Posterior cingulate gyrus (tissue), 11 donors: Measurements from ENCODE around the gene PGF.
A peak's percentile ranks its signal among the peaks of the same experiment; 100 is the strongest.
"Not testable (repeated sequence)": the region's sequence is repeated elsewhere in the genome, so short reads cannot be mapped to it uniquely, and the experiment has no call there.

Source experiments
- DNase-seq, 10 donors: peaks; one replicate each; pipeline versions ENCODE4 v3.0.0 to v3.0.0-alpha.2; 2020 to 2021; ENCODE audit warnings: mixed read lengths in 3 of 10
- intact Hi-C: fragments of 100-400 bp; cut with DNase I; formaldehyde crosslinking; loops from one replicate; pipeline ENCODE4 v1.15.1; 2023

PGF gene

GRCh38 chr14:74931744-74932143 lies 23.7 kb downstream of the PGF start:
- intact Hi-C loops, DNase-seq: not testable (repeated sequence)

GRCh38 chr14:74929242-74929641 lies 26.2 kb downstream of the PGF start:
- intact Hi-C loops = no loop called here
- DNase-seq = peak in 1 of 10 donors; percentile 62

GRCh38 chr14:74927225-74927624 lies 28.2 kb downstream of the PGF start:
- no peak for DNase-seq
- intact Hi-C loops = no loop called here

GRCh38 chr14:74924061-74924460 lies 31.3 kb downstream of the PGF start:
- intact Hi-C loops = no loop called here
- DNase-seq = peak in 2 of 10 donors; percentile 24 to 82

- intact Hi-C loops = no loop called here
- DNase-seq = peak; percentile 81 to 99 (median 93)
Measured at GRCh38 chr14:74922752-74923401, 32.5 kb downstream of the PGF start, which contains the start of gene RPS6KL1. TSS of gene RPS6KL1 (minus strand) at chr14:74923260. CDS start at chr14:74921541, 1,719 bp downstream.

- DNase-seq = peak in 2 of 10 donors; percentile 64 to 67
- intact Hi-C loops = no loop called here
Measured at GRCh38 chr14:74921987-74922751, 33.2 kb downstream of the PGF start.

GRCh38 chr14:74921053-74921620 lies 34.3 kb downstream of the PGF start:
- DNase-seq = peak in 2 of 10 donors; percentile 73 to 74
- intact Hi-C loops = no loop called here

GRCh38 chr14:74920281-74920680 lies 35.1 kb downstream of the PGF start:
- peak in 2 of 10 donors; percentile 50 to 55 for DNase-seq
- intact Hi-C loops = no loop called here

GRCh38 chr14:74919421-74920165 lies 35.8 kb downstream of the PGF start:
- DNase-seq = peak in 2 of 10 donors; percentile 70 to 77
- intact Hi-C loops = no loop called here

- intact Hi-C loops = no loop called here
- peak in 2 of 10 donors; percentile 64 to 84 for DNase-seq
Measured at GRCh38 chr14:74918380-74918779, 37.0 kb downstream of the PGF start.

GRCh38 chr14:74917646-74918081 lies 37.7 kb downstream of the PGF start:
- intact Hi-C loops = no loop called here
- peak in 3 of 10 donors; percentile 42 to 87 (median 60) for DNase-seq

GRCh38 chr14:74917178-74917543 lies 38.2 kb downstream of the PGF start:
- intact Hi-C loops = no loop called here
- no peak for DNase-seq

- intact Hi-C loops = loop anchor here (2.0 kb wide), 1 partner anchor 173 kb away; no protein-coding TSS in a partner anchor
- DNase-seq = peak in 1 of 10 donors; percentile 67
Measured at GRCh38 chr14:74915826-74916225, 39.6 kb downstream of the PGF start.

GRCh38 chr14:74915426-74915825 lies 40.0 kb downstream of the PGF start:
- intact Hi-C loops = loop anchor here (2.0 kb wide), 1 partner anchor 173 kb away; no protein-coding TSS in a partner anchor

GRCh38 chr14:74913986-74914573 lies 41.3 kb downstream of the PGF start:
- intact Hi-C loops = loop anchor here (2.0 kb wide), 1 partner anchor 175 kb away; no protein-coding TSS in a partner anchor

More at GRCh38 chr14:74915426-74915825, 40.0 kb downstream of the PGF start:
- DNase-seq = no peak

GRCh38 chr14:74913393-74913910 lies 41.9 kb downstream of the PGF start:
- intact Hi-C loops = no loop called here
- no peak for DNase-seq

More at GRCh38 chr14:74913986-74914573, 41.3 kb downstream of the PGF start:
- DNase-seq = peak in 8 of 10 donors; percentile 51 to 95 (median 64)

- peak in 1 of 10 donors; percentile 72 for DNase-seq
- intact Hi-C loops = no loop called here
Measured at GRCh38 chr14:74912801-74913200, 42.6 kb downstream of the PGF start.

- intact Hi-C loops = no loop called here
- DNase-seq = peak in 1 of 10 donors; percentile 58
Measured at GRCh38 chr14:74912111-74912510, 43.3 kb downstream of the PGF start.

GRCh38 chr14:74911704-74912103 lies 43.7 kb downstream of the PGF start:
- DNase-seq = peak in 1 of 10 donors; percentile 59
- intact Hi-C loops = no loop called here

- peak in 1 of 10 donors; percentile 68 for DNase-seq
- intact Hi-C loops = no loop called here
Measured at GRCh38 chr14:74911221-74911620, 44.2 kb downstream of the PGF start.
